Osteoblast (primary cell): ENCODE data around the gene RIPK4. TPM values are rescaled to one million over a fixed set of nuclear protein-coding genes. Genes with fewer than 3 reads are reported as not detected.

Experiments
- DNase-seq: peaks from one replicate; pipeline ENCODE4 v3.0.0; 2011; ENCODE audit warnings: low spot score, mixed read lengths; ENCODE audit not compliant: insufficient read length; ENCODE audit errors: missing footprints
- H2AFZ ChIP-seq: 2 replicates; pipeline ENCODE4 v1.6.0; 2011; ENCODE audit warnings: mild to moderate bottlenecking, low read length
- H3K27ac ChIP-seq: 2 replicates; pipeline ENCODE4 v1.5.1; 2011; ENCODE audit warnings: mild to moderate bottlenecking, low read depth, low read length, moderate library complexity
- H3K27me3 ChIP-seq: 2 replicates; pipeline ENCODE4 v1.6.0; 2012; ENCODE audit warnings: mild to moderate bottlenecking, control low read depth, inconsistent platforms, low read length, moderate library complexity; ENCODE audit not compliant: insufficient read depth
- H3K36me3 ChIP-seq: 2 replicates; pipeline ENCODE4 v1.5.1; 2011; ENCODE audit warnings: mild to moderate bottlenecking, low read length, control low read depth, moderate library complexity; ENCODE audit not compliant: insufficient read depth
- H3K4me1 ChIP-seq: 2 replicates; pipeline ENCODE4 v1.5.1; 2011; ENCODE audit warnings: mild to moderate bottlenecking, low read length, control low read depth, moderate library complexity; ENCODE audit not compliant: insufficient read depth
- H3K4me2 ChIP-seq: 2 replicates; pipeline ENCODE4 v1.6.0; 2011; ENCODE audit warnings: mild to moderate bottlenecking, low read length; ENCODE audit not compliant: insufficient read depth
- H3K4me3 ChIP-seq: fragments of 200-600 bp; sonication (generic); 3 replicates; pipeline ENCODE4 v1.5.1; 2012; ENCODE audit warnings: mild to moderate bottlenecking, low read length, inconsistent platforms; ENCODE audit not compliant: insufficient read depth
- H3K79me2 ChIP-seq: 2 replicates; pipeline ENCODE4 v1.6.0; 2012; ENCODE audit warnings: mild to moderate bottlenecking, low read length, control low read depth, inconsistent platforms; ENCODE audit not compliant: insufficient read depth
- H3K9me3 ChIP-seq: 2 replicates; pipeline ENCODE4 v1.5.1; 2011; ENCODE audit warnings: low read depth, low read length, control low read depth
- H4K20me1 ChIP-seq: 2 replicates; pipeline ENCODE4 v1.6.0; 2012; ENCODE audit warnings: mild to moderate bottlenecking, low read length, control low read depth; ENCODE audit not compliant: insufficient read depth
- CTCF ChIP-seq: IDR thresholded peaks from 2 replicates; pipeline ENCODE4 v1.5.1; 2011; ENCODE audit warnings: mild to moderate bottlenecking, low read depth, low read length, moderate library complexity; ENCODE audit errors: extremely low read depth
- total RNA-seq: library from RNA; depleted of rRNA; stranded (reverse); fragments of >200 nt; gene quantifications from 2 replicates; pipeline ENCODE4 v1.2.3, GENCODE V29; 2012

The RIPK4 gene
- total RNA-seq, 1 donor: 2.2 TPM

GRCh38 chr21:41709965-41710822, 56.7 kb downstream of the RIPK4 start:
- no peaks in the 10 kb centered on the region for H3K36me3 ChIP-seq
- no peaks in the 10 kb centered on the region for H3K9me3 ChIP-seq
- no peak for DNase-seq
- no peak overlapping the region for H3K4me3 ChIP-seq
- TF ChIP-seq CTCF: no peak
- no peak overlapping the region for H2AFZ ChIP-seq
- no peaks in the 10 kb centered on the region for H3K4me1 ChIP-seq
- peaks cover 44% of the 10 kb centered on the region for H3K27me3 ChIP-seq
- no peak overlapping the region for H3K4me2 ChIP-seq
- H4K20me1 ChIP-seq: no peaks in the 10 kb centered on the region
- no peak overlapping the region for H3K27ac ChIP-seq
- H3K79me2 ChIP-seq: no peaks in the 10 kb centered on the region

- no peak overlapping the region for H2AFZ ChIP-seq
- no peaks in the 10 kb centered on the region for H4K20me1 ChIP-seq
- H3K4me2 ChIP-seq: no peak overlapping the region
- no peak overlapping the region for H3K4me3 ChIP-seq
- no peaks in the 10 kb centered on the region for H3K4me1 ChIP-seq
- no peaks in the 10 kb centered on the region for H3K9me3 ChIP-seq
- H3K27me3 ChIP-seq: peaks cover 38% of the 10 kb centered on the region
- H3K36me3 ChIP-seq: no peaks in the 10 kb centered on the region
- H3K79me2 ChIP-seq: no peaks in the 10 kb centered on the region
- DNase-seq: no peak
- no peak for TF ChIP-seq CTCF
- H3K27ac ChIP-seq: no peak overlapping the region
Observed at GRCh38 chr21:41709166-41709565, 57.7 kb downstream of the RIPK4 start.

GRCh38 chr21:41707960-41708330, 58.9 kb downstream of the RIPK4 start:
- Histone ChIP-seq H3K27me3 (peaks cover 38% of the 10 kb centered on the region), H3K36me3 (no peaks in the 10 kb centered on the region), H3K27ac (no peak overlapping the region), H2AFZ (no peak overlapping the region), H3K4me2 (no peak overlapping the region), H4K20me1 (no peaks in the 10 kb centered on the region), H3K9me3 (no peaks in the 10 kb centered on the region), H3K4me1 (no peaks in the 10 kb centered on the region), H3K79me2 (no peaks in the 10 kb centered on the region), H3K4me3 (no peak overlapping the region)
- no peak for TF ChIP-seq CTCF
- DNase-seq: no peak

GRCh38 chr21:41707231-41707959, 59.5 kb downstream of the RIPK4 start:
- Histone ChIP-seq H4K20me1 (no peaks in the 10 kb centered on the region), H3K79me2 (no peaks in the 10 kb centered on the region), H3K4me2 (no peak overlapping the region), H3K9me3 (no peaks in the 10 kb centered on the region), H3K27me3 (peaks cover 34% of the 10 kb centered on the region), H3K4me3 (no peak overlapping the region), H2AFZ (no peak overlapping the region), H3K27ac (no peak overlapping the region), H3K36me3 (no peaks in the 10 kb centered on the region), H3K4me1 (no peaks in the 10 kb centered on the region)
- TF ChIP-seq CTCF: no peak
- DNase-seq: no peak
